ENCODE measurements around the gene CFAP58. TPM values are rescaled to one million over a fixed set of nuclear protein-coding genes. Genes with fewer than 3 reads are reported as not detected.

Gene CFAP58
- total RNA-seq, 4 donors from 2014 or later: 0.13 to 0.36 (median 0.27) TPM; not detected in 1

DNA sequence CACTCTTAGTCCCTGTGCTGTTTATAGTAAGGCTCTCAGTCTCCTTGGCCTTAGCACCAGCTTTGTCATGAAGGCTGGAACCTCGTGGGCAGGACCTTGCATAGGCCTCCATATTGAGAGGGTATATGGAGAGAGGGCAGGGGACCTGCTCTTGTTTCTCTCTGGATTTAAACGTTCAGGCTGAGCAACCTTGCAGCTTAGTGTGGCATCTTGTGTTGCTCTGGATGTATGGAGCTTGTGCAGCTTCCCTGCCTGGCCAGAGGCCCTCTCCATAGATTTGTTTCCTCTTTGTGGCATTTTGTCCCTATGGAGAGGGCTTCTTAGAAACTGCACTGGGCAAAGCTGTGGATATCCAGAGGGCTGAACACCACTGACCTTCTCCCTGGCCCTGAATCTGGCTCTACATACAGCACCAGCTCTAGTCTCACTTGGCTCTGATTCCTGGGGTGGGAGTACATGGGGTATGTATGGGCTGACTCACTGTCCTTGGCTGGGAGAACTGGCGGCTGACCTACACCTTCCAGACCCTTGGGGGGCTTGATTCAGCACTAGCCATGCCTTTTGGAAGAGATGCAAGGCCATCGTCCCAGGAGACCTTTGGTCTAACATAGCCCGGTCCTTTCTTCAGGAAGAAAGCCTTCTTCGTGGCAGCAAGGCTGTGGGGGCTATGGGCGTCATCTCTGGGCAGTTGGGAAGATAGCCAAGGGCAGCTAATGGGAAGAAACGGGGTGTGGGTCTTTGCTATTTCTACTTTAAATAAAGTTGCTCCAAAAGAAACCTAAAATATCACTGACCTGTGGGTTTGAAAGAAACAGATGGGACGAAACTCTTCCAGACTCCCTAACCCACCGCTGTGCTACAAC is 45.8 kb upstream of the CFAP58 start:
- DNase-seq (no peak), ATAC-seq (no peak)
- H3K9me3 ChIP-seq: no peaks in the 10 kb centered on the region
- TF ChIP-seq POLR2A (IDR thresholded peaks at IDR 0.05): no peak
- TF ChIP-seq, protein P1, sequence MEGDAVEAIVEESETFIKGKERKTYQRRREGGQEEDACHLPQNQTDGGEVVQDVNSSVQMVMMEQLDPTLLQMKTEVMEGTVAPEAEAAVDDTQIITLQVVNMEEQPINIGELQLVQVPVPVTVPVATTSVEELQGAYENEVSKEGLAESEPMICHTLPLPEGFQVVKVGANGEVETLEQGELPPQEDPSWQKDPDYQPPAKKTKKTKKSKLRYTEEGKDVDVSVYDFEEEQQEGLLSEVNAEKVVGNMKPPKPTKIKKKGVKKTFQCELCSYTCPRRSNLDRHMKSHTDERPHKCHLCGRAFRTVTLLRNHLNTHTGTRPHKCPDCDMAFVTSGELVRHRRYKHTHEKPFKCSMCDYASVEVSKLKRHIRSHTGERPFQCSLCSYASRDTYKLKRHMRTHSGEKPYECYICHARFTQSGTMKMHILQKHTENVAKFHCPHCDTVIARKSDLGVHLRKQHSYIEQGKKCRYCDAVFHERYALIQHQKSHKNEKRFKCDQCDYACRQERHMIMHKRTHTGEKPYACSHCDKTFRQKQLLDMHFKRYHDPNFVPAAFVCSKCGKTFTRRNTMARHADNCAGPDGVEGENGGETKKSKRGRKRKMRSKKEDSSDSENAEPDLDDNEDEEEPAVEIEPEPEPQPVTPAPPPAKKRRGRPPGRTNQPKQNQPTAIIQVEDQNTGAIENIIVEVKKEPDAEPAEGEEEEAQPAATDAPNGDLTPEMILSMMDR (IDR thresholded peaks at IDR 0.05 in 4 of 5, conservative IDR thresholded peaks at IDR 0.05 in 1 of 5): no peak
- H3K4me1 ChIP-seq: peaks cover 57 to 70% of the 10 kb centered on the region in 2 donors
- no peaks in the 10 kb centered on the region for H3K27me3 ChIP-seq
- H3K36me3 ChIP-seq: peaks cover 0 to 8% of the 10 kb centered on the region in 2 donors
- in situ Hi-C loops (cut with MboI; ENCODE audit: low sequenced_read_pairs in 4 of 4): no loop called here
- peak overlapping the region; percentile 11 to 87 (median 50) for H3K27ac ChIP-seq
- intact Hi-C loops (cut with DNase I; ENCODE audit: low total_unique reads): no loop called here
- H3K4me3 ChIP-seq: no peak overlapping the region

DNA sequence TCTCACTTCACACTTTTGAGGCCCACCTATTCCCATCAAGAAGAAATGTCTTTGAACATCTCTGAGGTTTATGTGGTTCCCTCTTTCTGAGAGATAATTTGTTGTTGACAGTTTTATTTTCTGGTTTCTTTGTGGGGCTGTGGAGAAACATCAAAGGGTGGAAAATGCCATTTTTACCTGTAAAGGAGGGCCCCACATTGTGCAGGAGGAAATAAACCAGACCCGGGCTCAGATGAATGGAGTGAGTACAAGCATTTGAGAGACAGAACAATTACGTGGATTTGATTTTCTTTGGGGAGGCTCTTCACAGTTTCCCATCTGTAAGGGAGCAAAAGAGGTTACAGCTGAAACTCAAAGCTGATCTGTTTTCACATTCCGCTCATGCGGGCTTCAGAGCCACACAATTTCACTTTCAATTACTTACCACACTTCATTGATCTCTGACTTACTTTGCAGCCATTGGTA is 45.2 kb upstream of the CFAP58 start:
- H3K4me3 ChIP-seq: no peak overlapping the region
- H3K27ac ChIP-seq: peak overlapping the region; percentile 49 to 87 (median 86)
- TF ChIP-seq, protein P1 (IDR thresholded peaks at IDR 0.05 in 4 of 5, conservative IDR thresholded peaks at IDR 0.05 in 1 of 5): no peak
- no peak for TF ChIP-seq POLR2A (IDR thresholded peaks at IDR 0.05)
- in situ Hi-C loops (cut with MboI; ENCODE audit: low sequenced_read_pairs in 4 of 4) (no loop called here), intact Hi-C loops (cut with DNase I; ENCODE audit: low total_unique reads) (no loop called here)
- no peak for ATAC-seq
- no peaks in the 10 kb centered on the region for H3K9me3 ChIP-seq
- peaks cover 52 to 70% of the 10 kb centered on the region in 2 donors for H3K4me1 ChIP-seq
- H3K27me3 ChIP-seq: no peaks in the 10 kb centered on the region
- H3K36me3 ChIP-seq: peaks cover 0 to 8% of the 10 kb centered on the region in 2 donors
- no peak for DNase-seq

DNA sequence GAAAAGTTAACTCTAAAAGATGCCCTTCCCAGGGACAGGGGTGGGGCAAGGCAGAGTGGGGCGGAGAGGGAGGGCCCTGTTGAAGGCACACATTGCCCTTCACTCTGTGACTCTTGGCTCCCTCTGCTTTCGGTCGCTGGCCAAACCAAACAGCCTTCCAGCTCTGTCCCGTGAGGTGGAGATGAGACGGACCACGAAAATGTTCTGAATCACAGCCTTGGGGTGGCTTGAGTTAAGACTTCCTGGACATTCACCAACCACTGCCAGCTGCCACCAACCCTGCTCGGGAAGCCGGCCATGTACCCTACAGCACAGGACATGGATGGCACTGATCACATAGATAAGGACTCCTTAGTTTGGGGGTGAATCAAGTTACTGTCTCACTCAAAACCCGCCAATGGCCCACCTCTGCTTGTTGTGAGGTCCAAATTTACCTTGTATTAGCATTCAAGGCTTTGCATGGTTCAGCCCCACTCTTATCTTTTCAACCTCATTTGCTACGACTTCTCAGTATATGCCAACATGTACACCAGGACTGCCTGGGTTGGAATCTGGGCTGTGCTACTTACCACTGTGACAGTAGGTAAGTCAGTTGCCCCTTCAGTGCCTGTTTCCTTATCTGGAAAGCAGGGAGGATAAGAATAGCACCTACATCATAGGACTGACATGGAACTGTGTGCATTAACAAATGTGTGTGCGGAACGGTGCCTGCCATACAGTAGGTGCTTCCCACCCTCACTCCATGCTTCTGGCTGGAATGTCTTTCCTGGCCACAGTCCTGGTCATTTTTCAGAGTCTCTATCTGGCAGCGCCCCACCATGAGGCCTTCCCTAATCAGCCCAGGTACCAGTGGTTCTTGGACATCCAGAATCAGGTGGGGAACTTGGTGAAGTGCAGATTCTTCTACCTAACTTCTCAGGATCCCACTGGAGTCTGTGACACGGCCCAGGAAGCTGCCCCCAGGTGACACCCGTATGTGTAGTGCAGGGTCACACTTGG is 43.4 kb upstream of the CFAP58 start:
- H3K4me3 ChIP-seq: no peak overlapping the region
- intact Hi-C loops (cut with DNase I; ENCODE audit: low total_unique reads): loop anchor here (1.0 kb wide), 2 partner anchors 19 to 28 kb away; partner anchors contain the start of gene ITPRIP

DNA sequence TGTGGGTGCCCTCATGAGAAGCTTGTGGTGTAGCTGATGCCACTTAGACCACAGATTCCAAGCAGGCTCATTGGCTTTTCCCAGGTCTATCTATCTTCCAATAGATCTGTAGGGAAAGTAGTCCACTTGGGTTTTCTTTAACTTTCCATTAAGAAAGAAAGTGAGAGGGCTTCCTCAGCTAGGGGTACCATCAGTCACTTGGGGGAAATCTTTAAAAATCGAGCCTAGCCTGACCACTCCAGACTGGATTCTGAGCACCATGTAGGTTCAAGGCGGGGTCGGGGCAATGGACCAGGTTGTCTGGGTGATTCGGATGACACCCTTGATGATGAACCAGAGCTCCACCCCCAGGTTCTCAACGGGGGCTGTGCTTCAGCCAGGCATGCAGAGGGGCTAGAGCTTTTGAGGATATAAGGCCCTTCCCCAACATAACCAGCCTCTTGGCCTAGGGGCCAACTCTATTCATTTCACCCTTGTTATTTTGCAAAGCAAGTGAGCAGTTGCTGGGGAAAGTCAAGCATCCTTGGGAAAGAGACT is 42.4 kb upstream of the CFAP58 start:
- peak overlapping the region; percentile 82 to 87 (median 86) for H3K27ac ChIP-seq
- intact Hi-C loops (cut with DNase I; ENCODE audit: low total_unique reads) (no loop called here), in situ Hi-C loops (cut with MboI; ENCODE audit: low sequenced_read_pairs in 4 of 4) (no loop called here)
- ATAC-seq: no peak
- H3K4me1 ChIP-seq: peaks cover 24 to 42% of the 10 kb centered on the region in 2 donors
- no peak overlapping the region for H3K4me3 ChIP-seq
- peaks cover 0 to 28% of the 10 kb centered on the region in 2 donors for H3K36me3 ChIP-seq
- no peaks in the 10 kb centered on the region for H3K9me3 ChIP-seq
- TF ChIP-seq, protein P1 (IDR thresholded peaks at IDR 0.05 in 4 of 5, conservative IDR thresholded peaks at IDR 0.05 in 1 of 5): no peak
- TF ChIP-seq POLR2A (IDR thresholded peaks at IDR 0.05): no peak
- DNase-seq: no peak
- H3K27me3 ChIP-seq: no peaks in the 10 kb centered on the region

More for the DNA sequence above, 43.4 kb upstream of the CFAP58 start:
- peak overlapping the region; percentile 82 to 87 (median 86) for H3K27ac ChIP-seq
- H3K9me3 ChIP-seq: no peaks in the 10 kb centered on the region
- TF ChIP-seq POLR2A (IDR thresholded peaks at IDR 0.05): peak in 1 of 2 donors; percentile 30
- TF ChIP-seq, protein P1 (IDR thresholded peaks at IDR 0.05 in 4 of 5, conservative IDR thresholded peaks at IDR 0.05 in 1 of 5): no peak
- peaks cover 34 to 52% of the 10 kb centered on the region in 2 donors for H3K4me1 ChIP-seq
- in situ Hi-C loops (cut with MboI; ENCODE audit: low sequenced_read_pairs in 4 of 4): no loop called here
- peak; percentile 87 to 91 for DNase-seq
- peaks cover 0 to 24% of the 10 kb centered on the region in 2 donors for H3K36me3 ChIP-seq
- ATAC-seq: peak; percentile 90 to 92
- H3K27me3 ChIP-seq: no peaks in the 10 kb centered on the region
